SKM-1 treated with dmso at 0.1 percent for 144 hours (cell line): ENCODE measurements around the gene ZC3H12A.

ENCODE experiments used
- DNase-seq: peaks from one replicate; lab custom pipeline; 2025; ENCODE audit not compliant: unreplicated experiment; lab: John Stamatoyannopoulos, UW

Gene ZC3H12A

GRCh38 chr1:37453647-37454046, 20.7 kb upstream of the ZC3H12A start:
- no peak for DNase-seq

DNA sequence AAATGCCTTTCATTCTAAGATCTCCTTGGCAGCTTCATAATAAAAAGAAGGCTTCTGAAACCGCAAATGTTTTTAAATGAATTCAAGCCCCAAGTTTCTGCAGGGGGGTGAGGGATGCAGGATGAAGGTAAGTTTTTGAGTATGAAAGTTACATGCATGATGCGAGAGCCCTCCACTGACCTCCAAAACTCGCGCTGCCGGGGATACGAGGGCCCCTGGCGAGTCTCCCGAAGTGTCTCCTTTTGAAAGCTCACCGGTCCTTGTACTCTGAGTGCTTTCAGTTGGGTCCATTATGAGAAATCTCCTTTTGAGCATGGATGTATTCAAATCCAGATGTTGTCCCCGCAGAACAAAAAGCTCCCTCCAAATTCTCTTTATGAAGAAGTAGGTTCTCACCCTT, 18.9 kb upstream of the ZC3H12A start:
- no peak for DNase-seq

DNA sequence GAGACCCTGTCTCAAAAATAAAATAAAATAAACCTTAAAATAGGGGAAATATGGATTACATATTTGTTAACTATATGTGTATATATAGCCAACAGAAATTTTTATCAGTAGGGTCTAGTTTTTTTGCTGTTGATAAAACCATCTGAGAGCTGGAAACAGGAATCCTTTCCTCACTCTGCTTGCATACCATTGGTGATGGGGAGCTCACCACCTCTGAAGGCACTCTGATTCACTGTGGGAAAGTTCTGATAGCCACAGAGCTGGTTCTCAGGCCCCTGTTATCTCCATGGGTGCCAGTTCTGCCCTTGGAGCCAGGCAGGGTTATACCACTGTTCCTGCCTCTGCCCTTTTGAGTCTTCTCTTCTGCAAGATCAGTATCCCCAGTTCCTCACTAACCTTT, 17.8 kb upstream of the ZC3H12A start:
- no peak for DNase-seq

- no peak for DNase-seq
These were observed 15.8 kb upstream of the ZC3H12A start for GRCh38 chr1:37458551-37458950.

GRCh38 chr1:37461698-37462436, 12.5 kb upstream of the ZC3H12A start:
- DNase-seq, result no peak

DNA sequence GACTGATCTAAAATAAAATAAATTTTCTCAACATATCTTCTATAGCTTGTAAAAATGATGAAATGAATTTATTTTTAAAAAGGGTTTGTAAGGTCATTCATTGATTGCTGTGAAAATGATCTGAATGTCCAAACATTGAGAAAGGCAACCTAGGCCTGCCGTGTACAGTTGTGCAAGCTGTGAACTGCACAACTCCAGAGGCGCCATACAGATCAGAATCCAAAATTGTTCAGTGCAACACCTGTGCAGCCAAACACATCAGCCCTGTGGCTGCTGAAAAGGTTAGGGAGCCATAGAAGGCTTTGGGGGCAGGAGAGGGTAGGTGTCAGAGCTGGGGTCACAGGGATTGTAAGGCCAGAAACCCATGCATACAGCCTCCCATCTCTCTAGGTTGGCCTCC, 9.9 kb upstream of the ZC3H12A start:
- DNase-seq, result no peak

GRCh38 chr1:37465593-37466517, 8.5 kb upstream of the ZC3H12A start:
- DNase-seq, result no peak

DNA sequence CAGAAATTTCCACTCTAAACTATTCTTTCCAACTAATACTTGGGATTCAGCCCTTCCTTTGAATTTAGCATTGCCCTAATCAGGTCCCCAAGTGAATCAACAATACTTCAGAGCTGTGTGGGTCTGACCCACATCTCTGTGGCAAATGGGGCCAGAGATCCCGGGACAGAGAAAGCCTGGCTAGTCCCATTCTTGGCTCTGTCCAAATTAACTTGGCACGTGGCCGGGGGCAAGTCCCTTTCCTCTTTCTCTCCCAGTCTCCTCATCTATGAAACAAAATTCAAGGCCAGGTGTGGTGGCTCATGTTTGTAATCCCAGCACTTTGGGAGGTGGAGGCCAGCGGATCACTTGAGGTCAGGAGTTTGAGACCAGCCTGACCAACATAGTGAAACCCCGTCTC, 6.3 kb upstream of the ZC3H12A start:
- DNase-seq, result no peak

DNA sequence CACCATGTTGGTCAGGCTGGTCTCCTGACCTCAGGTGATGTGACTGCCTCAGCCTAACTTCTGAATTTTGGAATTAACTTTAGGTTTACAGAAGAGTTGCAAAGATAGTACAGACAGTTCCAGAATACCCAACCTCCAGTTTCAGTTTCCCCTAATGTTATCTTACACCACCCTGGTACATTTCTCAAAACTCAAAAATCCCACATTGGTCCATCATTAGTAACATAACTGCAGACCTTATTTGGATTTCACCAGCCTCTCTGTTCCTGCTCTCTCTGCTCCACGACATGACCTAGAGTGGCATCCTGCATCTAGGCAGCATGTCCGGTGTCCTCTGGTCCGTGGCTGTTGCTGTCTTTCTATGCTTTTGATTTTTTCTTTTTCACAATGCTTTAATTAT, 5.0 kb upstream of the ZC3H12A start:
- DNase-seq, result no peak

DNA sequence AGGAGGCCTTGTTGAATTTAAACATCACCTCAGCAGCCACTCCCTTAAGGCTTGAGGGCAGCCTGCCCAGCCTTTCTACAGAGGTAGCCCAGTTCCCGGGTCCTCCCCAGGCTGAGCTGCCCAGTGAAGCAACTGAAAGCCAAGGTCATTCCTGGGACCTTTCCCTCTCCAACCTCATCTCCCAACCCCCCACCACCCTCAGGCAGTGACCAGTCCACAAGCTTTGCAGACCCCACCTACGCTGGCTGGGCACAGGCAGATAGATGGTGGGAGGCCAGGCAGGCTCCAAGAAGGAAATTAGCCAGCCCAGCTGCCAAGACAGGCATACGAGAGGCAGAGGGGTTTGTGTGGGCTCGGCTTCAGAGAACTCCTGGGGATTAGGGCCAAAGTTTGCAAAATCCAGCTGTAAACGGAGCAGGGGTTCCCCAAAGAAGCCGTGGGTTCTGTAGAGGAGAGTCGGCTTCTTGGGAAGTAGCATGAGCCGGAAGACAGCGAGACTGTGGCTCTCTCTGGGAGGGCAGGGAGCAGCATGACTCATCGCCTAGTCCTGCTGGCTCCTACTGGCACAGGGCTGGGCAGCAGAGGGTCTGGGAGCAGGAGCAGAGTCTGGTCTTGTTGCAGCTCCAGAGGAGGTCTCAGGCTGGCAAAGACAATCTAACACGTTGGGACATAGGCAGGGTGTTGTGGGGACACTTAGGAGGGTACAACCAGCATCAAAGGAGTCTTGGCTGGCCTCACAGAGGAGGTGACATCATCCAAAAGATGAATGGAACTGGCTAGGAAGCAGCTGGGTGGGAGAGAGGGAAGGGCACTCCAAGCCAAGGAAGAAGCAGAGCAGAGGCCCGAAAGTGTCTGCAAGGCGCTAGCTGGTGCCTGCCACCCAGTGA, 2.8 kb upstream of the ZC3H12A start:
- DNase-seq, result no peak

GRCh38 chr1:37472281-37472680, 2.1 kb upstream of the ZC3H12A start:
- DNase-seq, result no peak

DNA sequence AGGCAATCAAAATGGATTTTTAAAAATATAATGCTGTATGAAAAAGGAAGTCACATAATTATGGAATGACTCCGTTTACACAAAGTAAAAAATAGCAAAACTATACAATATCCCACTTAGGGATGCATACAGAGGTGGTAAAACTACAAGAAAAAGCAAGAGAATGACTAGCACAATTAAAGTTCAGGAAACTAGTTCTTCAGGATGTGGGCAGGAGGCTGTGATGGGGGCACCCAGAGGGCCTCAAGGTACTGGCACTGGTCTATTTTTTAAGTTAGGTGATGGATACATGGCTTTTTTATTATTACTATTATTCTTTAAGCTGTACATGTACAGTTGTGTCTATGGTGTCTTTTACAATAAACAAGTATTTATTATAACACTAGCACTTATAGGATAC, 1.4 kb upstream of the ZC3H12A start:
- no peak for DNase-seq

DNA sequence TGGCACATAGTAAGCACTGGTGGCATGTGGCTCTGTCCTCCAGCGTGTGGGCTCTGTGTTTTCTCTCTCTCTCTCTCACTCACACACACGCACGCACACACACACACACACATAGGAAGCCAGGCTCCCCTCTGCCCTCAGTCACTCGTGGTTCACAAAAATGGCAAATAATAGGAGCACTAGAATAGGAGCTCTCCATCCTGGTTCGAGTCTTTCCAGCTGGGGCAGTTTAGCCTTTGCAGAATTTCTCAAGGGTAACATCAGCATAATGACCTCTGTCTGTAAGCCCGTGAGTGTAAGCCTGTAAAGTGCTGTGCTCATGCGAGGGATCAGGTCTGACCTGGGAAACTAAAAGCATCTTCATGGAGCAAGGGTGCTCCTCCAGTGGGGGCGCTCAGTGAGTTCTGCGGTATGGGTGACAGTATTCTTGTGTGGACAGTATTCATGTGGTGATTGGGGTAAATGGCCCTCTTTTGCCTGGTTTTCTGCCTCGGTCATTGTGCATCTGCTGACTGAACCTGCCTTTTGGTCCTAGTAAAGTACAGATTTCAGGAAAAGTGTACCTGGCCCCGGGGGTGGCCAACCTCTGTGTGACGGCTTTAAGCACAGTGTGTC, 842 bp upstream of the ZC3H12A start:
- no peak for DNase-seq

DNA sequence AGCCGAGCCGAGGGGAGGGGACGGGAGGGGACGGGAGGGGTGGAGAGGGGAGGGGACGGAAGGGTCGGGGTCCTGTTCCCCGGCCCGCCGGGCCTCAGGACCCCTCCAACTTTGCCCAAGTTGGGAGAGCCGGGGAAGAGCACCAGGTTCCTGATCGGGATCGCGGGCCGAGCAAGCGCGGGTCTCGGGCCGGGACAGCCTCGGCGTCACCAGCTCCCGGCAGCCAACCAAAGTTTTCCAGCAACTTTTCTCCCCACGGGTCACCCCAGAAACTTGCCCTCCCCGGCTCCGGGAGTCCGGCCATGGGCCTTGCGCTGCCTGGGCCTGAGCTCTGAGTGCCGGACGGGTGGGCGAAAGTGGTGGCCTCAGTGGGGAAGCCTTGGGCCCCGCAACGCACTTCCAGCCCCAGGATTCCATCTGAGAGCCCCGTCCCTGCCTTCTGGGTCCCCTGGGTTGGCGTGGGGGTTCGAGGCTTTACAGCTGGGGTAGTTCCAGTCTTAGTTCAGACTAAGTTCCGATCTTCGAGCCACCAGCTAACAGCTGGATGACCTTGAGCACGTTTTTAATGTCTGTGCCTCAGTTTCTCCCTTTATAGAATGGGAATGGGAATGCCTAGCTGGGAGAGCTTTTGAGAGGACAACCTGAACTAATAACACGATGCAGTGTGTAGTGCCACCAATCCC, 458 bp downstream of the ZC3H12A start:
- DNase-seq, result no peak

GRCh38 chr1:37475380-37476086, 1.2 kb downstream of the ZC3H12A start:
- DNase-seq, result no peak

DNA sequence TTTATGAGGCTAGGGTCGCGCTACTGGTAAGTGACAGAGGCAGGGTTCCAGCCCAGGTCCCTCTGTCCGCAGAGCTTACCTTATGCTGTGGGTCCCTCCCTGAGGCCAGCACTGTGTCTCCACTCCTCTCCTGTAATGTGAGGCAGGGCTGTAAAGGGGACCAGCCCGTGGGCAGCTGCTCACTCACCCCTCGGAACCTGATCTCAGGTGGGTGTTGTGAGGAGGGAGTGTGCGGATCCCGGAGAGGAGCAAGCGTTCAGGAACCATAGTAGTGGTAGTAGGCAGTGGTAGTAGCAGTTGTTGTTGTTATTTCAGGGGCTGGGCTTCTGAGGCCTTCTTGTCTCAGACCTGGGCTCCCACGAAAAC, 1.7 kb downstream of the ZC3H12A start:
- no peak for DNase-seq

- DNase-seq, result no peak
These were observed 2.2 kb downstream of the ZC3H12A start for GRCh38 chr1:37476460-37477197.

DNA sequence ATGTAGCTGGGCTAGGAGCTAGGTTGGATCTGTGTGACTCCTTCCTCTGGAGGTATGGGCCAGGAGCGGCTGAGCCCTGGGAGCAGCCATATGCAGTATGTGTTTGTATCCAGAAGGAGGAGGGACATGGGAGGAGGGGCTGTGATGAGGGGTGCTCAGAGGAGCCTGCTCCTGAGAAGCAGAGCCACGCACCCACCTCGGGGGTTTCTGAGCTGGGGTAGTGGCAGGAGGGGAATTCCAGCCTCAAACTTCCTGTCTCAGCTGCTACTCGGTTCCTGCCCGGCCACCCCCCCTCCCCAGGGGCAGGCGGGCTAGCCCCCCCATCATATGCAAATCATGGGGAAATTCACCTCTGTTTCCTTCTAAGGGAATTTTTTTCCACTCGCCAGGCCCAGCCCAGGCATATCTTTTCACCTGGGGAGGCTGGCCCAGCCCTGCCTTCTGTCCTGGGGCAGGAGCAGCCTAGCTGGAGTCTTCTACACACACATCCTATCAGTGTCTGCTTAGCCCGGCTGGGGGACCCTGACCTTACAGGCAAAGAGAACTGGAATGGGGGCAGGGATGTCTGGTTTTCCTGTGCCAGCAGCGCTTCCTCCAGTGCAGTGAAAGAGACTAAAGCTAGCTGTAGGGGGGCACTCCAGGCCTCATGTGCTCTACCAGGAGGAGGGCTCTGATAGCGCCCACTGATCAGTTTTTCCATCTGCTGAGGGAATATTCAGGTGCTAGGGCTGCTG, 3.0 kb downstream of the ZC3H12A start:
- no peak for DNase-seq
